Measurements from ENCODE around the gene TRAF1. TPM values are rescaled to one million over a fixed set of nuclear protein-coding genes. Genes with fewer than 3 reads are reported as not detected.

Gene TRAF1
- polyA plus RNA-seq, 1 donor from 2014 or later = 1.3 TPM

- H3K27me3 Mint-ChIP-seq = no peaks in the 10 kb centered on the region
- H3K27ac Mint-ChIP-seq = no peak overlapping the region
- H3K9me3 Mint-ChIP-seq = peaks cover 0 to 2% (median 0%) of the 10 kb centered on the region in 3 donors
- no peak overlapping the region for H3K4me3 Mint-ChIP-seq
- peaks cover 4 to 10% (median 9%) of the 10 kb centered on the region in 3 donors for H3K4me1 Mint-ChIP-seq
- no peaks in the 10 kb centered on the region for H3K36me3 Mint-ChIP-seq
Measured at GRCh38 chr9:120948824-120949223, 22.2 kb upstream of the TRAF1 start.

- Mint-ChIP-seq H3K27me3 (no peaks in the 10 kb centered on the region), H3K36me3 (no peaks in the 10 kb centered on the region), H3K9me3 (peaks cover 0 to 2% (median 0%) of the 10 kb centered on the region in 3 donors), H3K4me1 (peaks cover 4 to 10% (median 9%) of the 10 kb centered on the region in 3 donors), H3K27ac (no peak overlapping the region), H3K4me3 (no peak overlapping the region)
Measured at GRCh38 chr9:120947222-120947621, 20.6 kb upstream of the TRAF1 start.

- no peaks in the 10 kb centered on the region for H3K27me3 Mint-ChIP-seq
Measured at GRCh38 chr9:120946259-120946658, 19.7 kb upstream of the TRAF1 start.

GRCh38 chr9:120944948-120945347, 18.4 kb upstream of the TRAF1 start:
- Mint-ChIP-seq H3K4me3 (no peak overlapping the region), H3K27ac (no peak overlapping the region), H3K9me3 (peaks cover 0 to 2% (median 0%) of the 10 kb centered on the region in 3 donors), H3K36me3 (no peaks in the 10 kb centered on the region), H3K27me3 (no peaks in the 10 kb centered on the region), H3K4me1 (peaks cover 4 to 10% (median 9%) of the 10 kb centered on the region in 3 donors)

More at GRCh38 chr9:120946259-120946658, 19.7 kb upstream of the TRAF1 start:
- no peaks in the 10 kb centered on the region for H3K36me3 Mint-ChIP-seq
- H3K27ac Mint-ChIP-seq = peak overlapping the region in 1 of 3 donors; percentile 33
- H3K4me3 Mint-ChIP-seq = no peak overlapping the region
- H3K4me1 Mint-ChIP-seq = peaks cover 4 to 10% (median 9%) of the 10 kb centered on the region in 3 donors
- H3K9me3 Mint-ChIP-seq = peaks cover 0 to 2% (median 0%) of the 10 kb centered on the region in 3 donors

GRCh38 chr9:120944434-120944843, 17.8 kb upstream of the TRAF1 start:
- H3K27ac Mint-ChIP-seq = peak overlapping the region in 2 of 3 donors; percentile 35 to 89
- no peaks in the 10 kb centered on the region for H3K27me3 Mint-ChIP-seq
- peak overlapping the region in 1 of 4 donors; percentile 47 for H3K4me3 Mint-ChIP-seq

GRCh38 chr9:120942186-120943001, 15.8 kb upstream of the TRAF1 start:
- H3K4me3 Mint-ChIP-seq = no peak overlapping the region
- H3K9me3 Mint-ChIP-seq = peaks cover 0 to 2% (median 0%) of the 10 kb centered on the region in 3 donors
- H3K27me3 Mint-ChIP-seq = no peaks in the 10 kb centered on the region
- no peaks in the 10 kb centered on the region for H3K36me3 Mint-ChIP-seq
- peaks cover 4 to 10% (median 10%) of the 10 kb centered on the region in 3 donors for H3K4me1 Mint-ChIP-seq
- H3K27ac Mint-ChIP-seq = no peak overlapping the region

More at GRCh38 chr9:120944434-120944843, 17.8 kb upstream of the TRAF1 start:
- peaks cover 4 to 10% (median 9%) of the 10 kb centered on the region in 3 donors for H3K4me1 Mint-ChIP-seq
- H3K9me3 Mint-ChIP-seq = peaks cover 0 to 2% (median 0%) of the 10 kb centered on the region in 3 donors
- no peaks in the 10 kb centered on the region for H3K36me3 Mint-ChIP-seq

GRCh38 chr9:120941046-120941770, 14.6 kb upstream of the TRAF1 start:
- no peaks in the 10 kb centered on the region for H3K36me3 Mint-ChIP-seq
- H3K27me3 Mint-ChIP-seq = no peaks in the 10 kb centered on the region
- no peak overlapping the region for H3K27ac Mint-ChIP-seq
- peaks cover 11 to 16% (median 15%) of the 10 kb centered on the region in 3 donors for H3K4me1 Mint-ChIP-seq
- peaks cover 0 to 2% (median 0%) of the 10 kb centered on the region in 3 donors for H3K9me3 Mint-ChIP-seq
- peak overlapping the region in 1 of 4 donors; percentile 33 for H3K4me3 Mint-ChIP-seq

GRCh38 chr9:120940573-120940972, 14.0 kb upstream of the TRAF1 start:
- H3K4me3 Mint-ChIP-seq = no peak overlapping the region
- no peaks in the 10 kb centered on the region for H3K36me3 Mint-ChIP-seq
- H3K9me3 Mint-ChIP-seq = peaks cover 0 to 2% (median 0%) of the 10 kb centered on the region in 3 donors
- no peaks in the 10 kb centered on the region for H3K27me3 Mint-ChIP-seq
- H3K4me1 Mint-ChIP-seq = peaks cover 17 to 23% (median 21%) of the 10 kb centered on the region in 3 donors
- H3K27ac Mint-ChIP-seq = no peak overlapping the region

GRCh38 chr9:120938851-120939250, 12.3 kb upstream of the TRAF1 start:
- Mint-ChIP-seq H3K27ac (no peak overlapping the region), H3K27me3 (no peaks in the 10 kb centered on the region), H3K36me3 (no peaks in the 10 kb centered on the region), H3K4me1 (peaks cover 23 to 26% (median 24%) of the 10 kb centered on the region in 3 donors), H3K4me3 (no peak overlapping the region), H3K9me3 (no peaks in the 10 kb centered on the region)

- Mint-ChIP-seq H3K27ac (peak overlapping the region in 1 of 3 donors; percentile 86), H3K27me3 (no peaks in the 10 kb centered on the region), H3K9me3 (no peaks in the 10 kb centered on the region), H3K4me1 (peaks cover 28 to 35% (median 32%) of the 10 kb centered on the region in 3 donors), H3K36me3 (no peaks in the 10 kb centered on the region), H3K4me3 (no peak overlapping the region)
Measured at GRCh38 chr9:120937596-120937995, 11.0 kb upstream of the TRAF1 start.

- no peaks in the 10 kb centered on the region for H3K27me3 Mint-ChIP-seq
- H3K4me3 Mint-ChIP-seq = no peak overlapping the region
- H3K9me3 Mint-ChIP-seq = no peaks in the 10 kb centered on the region
- H3K27ac Mint-ChIP-seq = no peak overlapping the region
- H3K4me1 Mint-ChIP-seq = peaks cover 33 to 40% (median 33%) of the 10 kb centered on the region in 3 donors
- no peaks in the 10 kb centered on the region for H3K36me3 Mint-ChIP-seq
Measured at GRCh38 chr9:120937127-120937526, 10.5 kb upstream of the TRAF1 start.

- peaks cover 36 to 43% (median 37%) of the 10 kb centered on the region in 3 donors for H3K4me1 Mint-ChIP-seq
- H3K4me3 Mint-ChIP-seq = peak overlapping the region in 1 of 4 donors; percentile 80
- H3K9me3 Mint-ChIP-seq = no peaks in the 10 kb centered on the region
- H3K36me3 Mint-ChIP-seq = no peaks in the 10 kb centered on the region
- H3K27ac Mint-ChIP-seq = peak overlapping the region in 2 of 3 donors; percentile 87
- H3K27me3 Mint-ChIP-seq = no peaks in the 10 kb centered on the region
Measured at GRCh38 chr9:120936764-120937122, 10.1 kb upstream of the TRAF1 start.

- Mint-ChIP-seq H3K4me1 (peaks cover 39 to 48% (median 43%) of the 10 kb centered on the region in 3 donors), H3K27ac (peak overlapping the region; percentile 4 to 87 (median 87)), H3K27me3 (no peaks in the 10 kb centered on the region), H3K4me3 (peak overlapping the region in 3 of 4 donors; percentile 68 to 88 (median 80)), H3K36me3 (no peaks in the 10 kb centered on the region), H3K9me3 (no peaks in the 10 kb centered on the region)
Measured at GRCh38 chr9:120936011-120936763, 9.6 kb upstream of the TRAF1 start.

GRCh38 chr9:120935383-120935857, 8.8 kb upstream of the TRAF1 start:
- H3K4me3 Mint-ChIP-seq = peak overlapping the region in 2 of 4 donors; percentile 80 to 88
- H3K4me1 Mint-ChIP-seq = peaks cover 43 to 52% (median 46%) of the 10 kb centered on the region in 3 donors
- H3K27ac Mint-ChIP-seq = peak overlapping the region; percentile 4 to 87 (median 87)
- H3K27me3 Mint-ChIP-seq = no peaks in the 10 kb centered on the region
- no peaks in the 10 kb centered on the region for H3K36me3 Mint-ChIP-seq
- no peaks in the 10 kb centered on the region for H3K9me3 Mint-ChIP-seq
